GM21390 (cell line): ENCODE data around the gene KCTD12.
"Not testable (repeated sequence)": the region's sequence is repeated elsewhere in the genome, so short reads cannot be mapped to it uniquely, and the experiment has no call there.

ENCODE experiments used
- ATAC-seq: cut with Tn5 transposase; IDR thresholded peaks from one replicate; pipeline ENCODE4 v1.9.1; 2021; ENCODE audit not compliant: unreplicated experiment

Gene KCTD12

GRCh38 chr13:76886292-76887075, at the start of gene KCTD12:
KCTD12 (minus strand) TSS chr13:76886405; CDS start chr13:76886148, 257 bp downstream.
- ATAC-seq: peak; percentile 71

DNA sequence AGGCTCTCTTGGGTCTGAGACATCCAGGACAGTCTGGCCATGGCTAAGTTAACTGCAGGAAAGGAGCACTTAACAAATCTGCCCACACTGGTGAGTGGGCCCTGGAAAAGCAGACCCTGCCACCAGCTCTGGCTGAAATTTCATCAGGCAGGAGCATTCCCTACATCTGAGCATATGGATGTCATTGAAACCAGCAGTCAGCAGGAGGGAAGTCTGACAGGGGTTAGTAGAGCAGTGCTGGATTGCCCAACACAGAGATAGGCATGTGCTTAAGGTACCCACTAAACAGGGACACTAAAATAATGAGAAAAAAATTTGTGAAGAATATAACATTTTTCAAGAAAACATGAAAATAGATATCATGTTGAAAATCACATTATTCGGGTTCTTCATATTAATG, 48.5 kb upstream of the KCTD12 start:
- no peak for ATAC-seq

GRCh38 chr13:76932076-76932475, 45.9 kb upstream of the KCTD12 start:
- no peak for ATAC-seq

- no peak for ATAC-seq
These were observed 43.7 kb upstream of the KCTD12 start for GRCh38 chr13:76929851-76930374.

- ATAC-seq: no peak
These were observed 43.1 kb upstream of the KCTD12 start for GRCh38 chr13:76929320-76929719.

GRCh38 chr13:76928456-76928855, 42.3 kb upstream of the KCTD12 start:
- no peak for ATAC-seq

GRCh38 chr13:76927955-76928354, 41.8 kb upstream of the KCTD12 start:
- ATAC-seq: no peak

DNA sequence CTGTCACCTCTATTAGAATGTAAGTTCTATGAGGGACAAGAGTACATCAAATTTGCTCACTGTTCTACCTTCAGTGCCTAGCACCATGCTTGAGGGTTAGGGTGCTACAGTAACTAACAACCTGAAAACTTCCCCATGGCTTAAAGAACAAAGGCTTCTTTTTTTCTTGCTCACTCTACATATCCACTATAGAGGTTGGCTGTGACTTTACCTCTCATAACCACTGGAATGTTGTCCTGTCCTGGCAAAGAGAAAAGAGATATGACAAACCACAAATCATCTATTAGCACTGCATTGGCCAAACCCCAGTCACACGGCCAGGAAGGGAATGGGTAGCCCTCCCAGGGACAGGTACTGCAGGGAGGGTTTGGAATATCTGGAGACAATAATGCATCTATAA, 38.9 kb upstream of the KCTD12 start:
- no peak for ATAC-seq

DNA sequence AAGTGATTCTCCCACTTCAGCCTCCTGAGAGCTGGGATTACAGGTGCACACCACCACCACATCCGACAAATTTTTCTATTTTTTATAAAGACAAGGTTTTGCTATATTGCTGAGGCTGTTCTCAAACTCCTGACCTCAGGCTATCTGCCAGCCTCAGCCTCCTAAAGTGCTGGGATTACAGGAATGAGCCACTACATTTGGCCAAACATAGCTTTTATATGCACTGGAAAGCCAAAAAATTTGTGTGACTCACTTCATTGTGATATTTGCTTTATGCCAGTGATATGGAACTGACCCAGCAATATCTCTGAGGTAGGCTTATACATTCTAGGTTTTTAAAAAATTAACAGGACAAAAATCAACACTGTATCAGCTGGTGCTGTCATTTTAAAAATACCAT, 35.3 kb upstream of the KCTD12 start:
- no peak for ATAC-seq

DNA sequence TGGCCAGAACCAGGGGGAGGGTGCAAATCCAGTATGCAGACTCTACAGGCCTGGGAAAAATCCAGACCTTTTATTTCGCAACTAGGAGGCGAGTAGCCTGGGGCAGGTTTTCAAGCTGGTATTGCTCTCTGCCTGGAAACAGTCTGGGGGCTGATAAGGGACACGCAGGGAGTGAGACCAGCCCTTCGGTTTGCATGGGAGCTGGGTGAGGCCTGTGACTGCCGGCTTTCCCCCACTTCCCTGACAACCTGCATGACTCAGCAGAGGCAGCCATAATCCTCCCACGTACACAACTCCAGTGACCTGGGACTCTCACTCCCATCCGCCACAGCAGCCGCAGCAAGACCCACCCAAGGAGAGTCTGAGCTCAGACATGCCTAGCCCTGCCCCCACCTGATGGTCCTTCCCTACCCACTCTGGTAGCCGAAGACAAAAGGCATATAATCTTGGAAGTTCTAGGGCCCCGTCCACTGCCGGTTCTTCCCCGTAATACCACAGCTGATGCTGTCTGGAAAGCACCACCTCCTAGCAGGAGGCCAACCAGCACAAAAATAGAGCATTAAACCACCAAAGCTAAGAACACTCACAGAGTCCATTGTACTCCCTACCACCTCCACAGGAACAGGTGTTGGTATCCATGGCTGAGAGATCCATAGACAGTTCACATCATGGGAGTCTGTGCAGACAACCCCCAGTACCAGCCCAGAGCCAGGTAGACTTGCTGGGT, 31.7 kb upstream of the KCTD12 start:
- not testable (repeated sequence) for ATAC-seq

- ATAC-seq: no peak
These were observed 30.9 kb upstream of the KCTD12 start for GRCh38 chr13:76917095-76917494.

GRCh38 chr13:76913898-76914297, 27.7 kb upstream of the KCTD12 start:
- ATAC-seq: no peak

GRCh38 chr13:76912476-76912875, 26.3 kb upstream of the KCTD12 start:
- ATAC-seq: no peak

DNA sequence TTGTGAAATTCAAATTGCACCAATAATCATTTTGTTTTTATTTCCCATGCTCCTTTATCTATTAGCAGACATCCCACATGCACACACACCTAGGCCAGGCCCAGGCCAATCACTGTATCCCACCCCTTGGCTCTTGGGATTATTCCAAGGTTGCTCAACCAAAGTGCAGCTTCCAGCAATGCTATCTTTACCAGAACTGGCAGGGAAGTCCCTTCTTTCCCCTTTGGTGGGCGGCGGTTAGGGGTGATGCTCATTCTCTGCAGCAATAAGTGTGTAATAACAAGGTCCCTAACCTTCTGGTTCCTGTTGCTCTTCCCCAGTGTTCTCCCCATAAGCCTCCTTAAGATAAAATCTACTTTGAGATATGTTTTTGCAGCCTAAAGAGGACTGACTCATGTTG, 18.3 kb upstream of the KCTD12 start:
- ATAC-seq: no peak

DNA sequence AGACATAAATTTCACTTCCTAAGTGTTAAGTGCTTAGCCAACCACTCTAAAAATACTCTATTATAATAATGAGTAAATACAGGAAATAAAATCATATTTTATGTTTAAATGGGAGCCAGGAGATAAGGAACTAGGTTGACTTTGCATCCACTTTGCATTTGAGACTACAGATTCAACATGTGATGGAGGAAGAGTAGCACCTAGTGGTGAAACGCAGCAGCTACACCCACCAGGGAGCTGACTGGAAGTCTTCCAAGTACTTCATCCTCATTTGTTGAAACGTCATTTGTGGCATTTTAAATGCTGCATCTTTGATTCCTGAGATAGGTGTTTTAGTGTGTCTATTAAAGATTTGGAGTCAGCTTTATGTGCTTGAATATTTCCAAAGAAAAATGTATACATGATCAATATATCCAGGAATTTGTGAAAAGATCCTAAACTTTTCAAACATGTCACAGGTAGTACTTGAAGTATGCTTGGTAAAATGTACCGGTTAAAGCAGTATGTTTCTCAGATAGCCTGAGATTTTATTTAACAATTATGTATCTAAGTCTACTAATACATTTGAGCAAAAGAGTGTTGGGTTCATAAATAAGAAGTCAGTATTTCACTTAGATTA, 17.4 kb upstream of the KCTD12 start:
- ATAC-seq: peak; percentile 98

DNA sequence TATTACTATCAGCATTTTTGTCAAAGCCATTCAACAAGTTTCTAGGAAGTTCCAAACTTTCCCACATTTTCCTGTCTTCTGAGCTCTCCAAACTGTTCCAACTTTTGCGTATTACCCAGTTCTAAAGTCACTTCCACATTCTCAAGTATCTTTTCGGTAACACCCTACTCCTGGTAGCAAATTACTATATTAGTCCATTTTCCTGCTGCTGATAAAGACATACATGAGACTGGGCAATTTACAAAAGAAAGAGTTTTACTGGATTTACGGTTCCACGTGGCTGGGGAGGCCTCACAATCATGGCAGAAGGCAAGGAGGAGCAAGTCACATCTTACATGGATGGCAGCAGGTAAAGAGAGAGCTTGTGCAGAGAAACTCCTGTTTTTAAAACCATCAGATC, 12.9 kb upstream of the KCTD12 start:
- ATAC-seq: not testable (repeated sequence)

- not testable (repeated sequence) for ATAC-seq
These were observed 11.0 kb upstream of the KCTD12 start for GRCh38 chr13:76897171-76897570.

GRCh38 chr13:76894401-76895110, 8.4 kb upstream of the KCTD12 start:
- ATAC-seq: no peak

GRCh38 chr13:76892488-76892887, 6.3 kb upstream of the KCTD12 start:
- ATAC-seq: peak; percentile 42

GRCh38 chr13:76890021-76890420, 3.8 kb upstream of the KCTD12 start:
- ATAC-seq: no peak

- ATAC-seq: no peak
These were observed 3.0 kb upstream of the KCTD12 start for GRCh38 chr13:76889254-76889653.
